Peyer's patch (tissue), 4 donors: Measurements from ENCODE around the gene PDZD8. TPM values are rescaled to one million over a fixed set of nuclear protein-coding genes. Genes with fewer than 3 reads are reported as not detected.

Experiments used
- DNase-seq, 3 donors: peaks; one replicate each; pipeline ENCODE4 v3.0.0-alpha.2; 2017 to 2019
- H3K27ac ChIP-seq, 4 donors: fragments of 200-600 bp; sonication (generic); one replicate each; pipeline ENCODE4 v1.5.1; 2016 to 2019
- H3K27me3 ChIP-seq, 2 donors: fragments of 200-600 bp; sonication (generic); one replicate each; pipeline ENCODE4 v1.5.1; 2019
- H3K36me3 ChIP-seq, 3 donors: fragments of 200-600 bp; sonication (generic); one replicate each; pipeline ENCODE4 v1.5.1; 2016 to 2019
- H3K4me1 ChIP-seq, 4 donors: fragments of 200-600 bp; sonication (generic); one replicate each; pipeline ENCODE4 v1.5.1; 2016 to 2019
- H3K4me3 ChIP-seq, 4 donors: fragments of 200-600 bp; sonication (generic); 1 replicate in 3 of 4; 2 replicates in 1 of 4; pipeline ENCODE4 v1.5.1; 2016 to 2019; ENCODE audit warnings: mild to moderate bottlenecking in 1 of 4
- H3K9me3 ChIP-seq, 4 donors: fragments of 200-600 bp; sonication (generic); one replicate each; pipeline ENCODE4 v1.5.1; 2016 to 2019; ENCODE audit warnings: mild to moderate bottlenecking in 1 of 4
- CTCF ChIP-seq, 6 experiments: fragments of 450-650 bp in 4 of 6; fragments of 200-600 bp in 2 of 6; sonication (generic) in 1 of 6; IDR thresholded peaks; one replicate each; pipeline ENCODE4 v1.5.1; 2017 to 2019; ENCODE audit warnings: antibody characterized with exemption in 6 of 6, mild to moderate bottlenecking in 3 of 6, moderate library complexity in 1 of 6
- POLR2A ChIP-seq, 2 donors: fragments of 450-650 bp; IDR thresholded peaks; one replicate each; pipeline ENCODE4 v1.5.1; 2017; ENCODE audit warnings: antibody characterized with exemption in 2 of 2, mild to moderate bottlenecking in 2 of 2, moderate library complexity in 2 of 2
- total RNA-seq, 4 donors: library from RNA; depleted of rRNA; stranded (reverse); fragments of >200 nt; gene quantifications; one replicate each; pipeline ENCODE4 v1.1.0, GENCODE V29; 2016

Gene PDZD8
- total RNA-seq, 4 donors from 2014 or later = 50.3 to 91.4 (median 72.0) TPM

- Histone ChIP-seq H3K4me1 (no peaks in the 10 kb centered on the region), H3K9me3 (no peaks in the 10 kb centered on the region), H3K27me3 (no peaks in the 10 kb centered on the region), H3K4me3 (no peak overlapping the region), H3K36me3 (no peaks in the 10 kb centered on the region), H3K27ac (no peak overlapping the region)
- DNase-seq = no peak
- TF ChIP-seq POLR2A (IDR thresholded peaks at IDR 0.05) (no peak), CTCF (IDR thresholded peaks at IDR 0.05) (no peak)
Measured at GRCh38 chr10:117390420-117390819, 15.2 kb upstream of the PDZD8 start.

DNA sequence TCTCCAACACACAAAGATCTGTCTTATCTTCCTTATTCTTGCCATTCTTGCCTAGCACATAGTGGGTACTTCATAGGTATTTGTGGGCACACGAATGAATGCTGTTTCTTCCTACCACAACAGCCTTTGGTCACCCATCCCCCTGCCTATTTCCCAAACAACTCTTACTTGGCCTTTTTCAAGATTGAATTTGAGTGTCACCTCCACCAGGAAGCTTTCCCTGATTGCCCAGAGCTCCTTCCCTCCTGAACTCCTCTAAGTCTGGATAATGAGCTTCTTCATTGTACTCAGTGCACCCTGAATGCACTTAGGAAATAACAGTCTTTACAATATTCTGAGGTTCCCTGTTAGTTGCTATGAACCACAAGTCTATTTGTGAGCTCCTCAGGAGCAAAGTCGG, 11.6 kb upstream of the PDZD8 start:
- no peaks in the 10 kb centered on the region for H3K4me1 ChIP-seq
- no peak for TF ChIP-seq POLR2A (IDR thresholded peaks at IDR 0.05)
- no peak for TF ChIP-seq CTCF (IDR thresholded peaks at IDR 0.05)
- DNase-seq = no peak
- H3K27ac ChIP-seq = no peak overlapping the region
- no peak overlapping the region for H3K4me3 ChIP-seq
- no peaks in the 10 kb centered on the region for H3K27me3 ChIP-seq
- no peaks in the 10 kb centered on the region for H3K36me3 ChIP-seq
- H3K9me3 ChIP-seq = no peaks in the 10 kb centered on the region

DNA sequence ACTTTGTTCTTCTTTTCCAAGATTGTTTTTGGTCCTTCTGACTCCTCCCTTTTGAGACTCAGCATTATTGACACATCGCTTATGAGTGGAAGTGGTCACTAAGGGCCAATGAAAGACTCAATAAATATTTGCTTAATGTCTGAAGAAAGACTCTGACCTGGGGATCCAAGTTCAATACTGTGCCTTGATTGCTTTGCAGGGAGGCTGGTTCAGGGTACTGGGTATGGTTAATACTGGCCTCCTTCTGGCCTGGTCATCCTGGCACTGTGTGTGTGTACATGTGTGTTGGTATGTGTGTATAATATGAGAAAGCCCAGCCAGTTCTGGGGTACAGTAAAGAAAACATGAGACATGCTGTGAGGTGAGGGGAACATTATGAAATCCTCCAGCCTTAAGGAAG, 7.6 kb upstream of the PDZD8 start:
- Histone ChIP-seq H3K27ac (no peak overlapping the region), H3K4me1 (no peaks in the 10 kb centered on the region)
- no peak for DNase-seq

GRCh38 chr10:117374506-117375359, 507 bp downstream of the PDZD8 start:
- TF ChIP-seq POLR2A (IDR thresholded peaks at IDR 0.05) (no peak), CTCF (IDR thresholded peaks at IDR 0.05) (peak in 1 of 6 experiments; percentile 6)
- DNase-seq = peak in 2 of 3 donors; percentile 49 to 73

More for the DNA sequence above, 7.6 kb upstream of the PDZD8 start:
- H3K27me3 ChIP-seq = no peaks in the 10 kb centered on the region
- TF ChIP-seq POLR2A (IDR thresholded peaks at IDR 0.05) = no peak
- TF ChIP-seq CTCF (IDR thresholded peaks at IDR 0.05) = no peak
- no peaks in the 10 kb centered on the region for H3K36me3 ChIP-seq
- no peak overlapping the region for H3K4me3 ChIP-seq
- no peaks in the 10 kb centered on the region for H3K9me3 ChIP-seq

GRCh38 chr10:117373823-117374505, 1.3 kb downstream of the PDZD8 start:
- no peak for TF ChIP-seq CTCF (IDR thresholded peaks at IDR 0.05)
- TF ChIP-seq POLR2A (IDR thresholded peaks at IDR 0.05) = peak in 1 of 2 donors; percentile 30
- Histone ChIP-seq H3K4me3 (peak overlapping the region; percentile 80 to 99 (median 90)), H3K27ac (peak overlapping the region; percentile 88 to 99 (median 91)), H3K4me1 (peaks cover 0 to 38% (median 9%) of the 10 kb centered on the region in 4 donors), H3K9me3 (no peaks in the 10 kb centered on the region), H3K36me3 (no peaks in the 10 kb centered on the region), H3K27me3 (no peaks in the 10 kb centered on the region)
- peak; percentile 43 to 79 (median 73) for DNase-seq

More at GRCh38 chr10:117374506-117375359, 507 bp downstream of the PDZD8 start:
- Histone ChIP-seq H3K27ac (peak overlapping the region; percentile 88 to 99 (median 91)), H3K27me3 (no peaks in the 10 kb centered on the region), H3K4me1 (peaks cover 0 to 33% (median 9%) of the 10 kb centered on the region in 4 donors), H3K36me3 (no peaks in the 10 kb centered on the region), H3K4me3 (peak overlapping the region; percentile 80 to 99 (median 90)), H3K9me3 (no peaks in the 10 kb centered on the region)
